Testis (tissue), 3 donors: ENCODE results near the gene CEP43. TPM values are rescaled to one million over a fixed set of nuclear protein-coding genes. Genes with fewer than 3 reads are reported as not detected.

ENCODE experiments used
- DNase-seq: peaks from one replicate; pipeline ENCODE4 v3.0.0-alpha.2; 2019
- H3K27ac ChIP-seq, 2 donors: fragments of 200-600 bp; sonication (generic); one replicate each; pipeline ENCODE4 v1.5.1; 2019
- H3K27me3 ChIP-seq: fragments of 200-600 bp; sonication (generic); one replicate; pipeline ENCODE4 v1.5.1; 2019
- H3K36me3 ChIP-seq: fragments of 200-600 bp; sonication (generic); one replicate; pipeline ENCODE4 v1.5.1; 2017; ENCODE audit warnings: low read depth; ENCODE audit errors: missing control alignments
- H3K4me1 ChIP-seq: fragments of 200-600 bp; sonication (generic); one replicate; pipeline ENCODE4 v1.5.1; 2019
- H3K4me3 ChIP-seq, 2 donors: fragments of 200-600 bp; sonication (generic); one replicate each; pipeline ENCODE4 v1.5.1; 2017 to 2019
- H3K9me3 ChIP-seq: fragments of 200-600 bp; sonication (generic); one replicate; pipeline ENCODE4 v1.5.1; 2017
- POLR2A ChIP-seq: fragments of 450-650 bp; IDR thresholded peaks from one replicate; pipeline ENCODE4 v1.6.1; 2017; ENCODE audit warnings: antibody characterized with exemption, mild to moderate bottlenecking, moderate library complexity
- WGBS, 2 donors: methylation state at CpG; one replicate each; pipeline ENCODE4 v1.1.5; 2018; 5-methylcytosine and 5-hydroxymethylcytosine counted together
- intact Hi-C: fragments of 100-400 bp; cut with DNase I; formaldehyde crosslinking; loops from one replicate; pipeline ENCODE4 v1.15.1; 2023; ENCODE audit warnings: low total_unique reads
- polyA plus RNA-seq: library from polyadenylated mRNA; stranded (reverse); fragments of 350-450 nt; fragmentation: Illumina TruSeq; extraction: RNeasy Lipid Tissue Mini Kit (QIAGEN cat#74804); gene quantifications from one replicate; pipeline ENCODE4 v1.2.3, GENCODE V29; 2014; ENCODE audit warnings: low read depth, low replicate concordance; ENCODE audit not compliant: insufficient read depth
- total RNA-seq, 2 donors: library from RNA; depleted of rRNA; stranded (reverse); fragments of >200 nt; gene quantifications; one replicate each; pipeline ENCODE4 v1.2.3, GENCODE V29; 2016
- TF ChIP-seq, protein P1 (sequence below), 3 experiments: fragments of 450-650 bp in 2 of 3; fragments of 200-600 bp in 1 of 3; sonication (generic) in 1 of 3; IDR thresholded peaks; one replicate each; pipeline ENCODE4 v1.5.1; 2016 to 2019; ENCODE audit warnings: antibody characterized with exemption in 3 of 3, mild to moderate bottlenecking in 2 of 3, moderate library complexity in 1 of 3

CEP43 gene
- total and polyA plus RNA-seq, 3 donors from 2014 or later, result 67.0 to 129 (median 105) TPM

DNA sequence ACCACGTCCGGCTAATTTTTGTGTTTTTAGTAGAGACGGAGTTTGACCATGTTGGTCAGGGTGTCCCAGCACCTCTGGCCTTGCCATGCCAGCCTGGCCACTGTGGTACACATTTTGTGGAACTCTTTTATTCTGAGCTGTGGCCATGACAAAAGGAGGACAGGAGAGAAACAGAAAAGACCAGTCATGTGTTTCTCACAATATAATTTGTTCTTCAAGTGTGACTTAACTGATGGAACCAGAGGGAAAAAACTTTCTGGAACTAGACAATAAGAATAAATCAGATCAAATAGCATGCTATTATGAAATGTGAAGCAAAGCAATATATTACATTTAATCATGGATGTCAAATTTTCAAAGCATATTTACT lies 38.6 kb upstream of the CEP43 start:
- 98 to 99% methylated on average over 3 of the region's 3 CpGs for WGBS, 2 donors
- Histone ChIP-seq H3K4me1 (peaks cover 2% of the 10 kb centered on the region), H3K27me3 (no peaks in the 10 kb centered on the region), H3K36me3 (no peaks in the 10 kb centered on the region), H3K27ac (no peak overlapping the region), H3K4me3 (no peak overlapping the region), H3K9me3 (no peaks in the 10 kb centered on the region)
- TF ChIP-seq, protein P1, sequence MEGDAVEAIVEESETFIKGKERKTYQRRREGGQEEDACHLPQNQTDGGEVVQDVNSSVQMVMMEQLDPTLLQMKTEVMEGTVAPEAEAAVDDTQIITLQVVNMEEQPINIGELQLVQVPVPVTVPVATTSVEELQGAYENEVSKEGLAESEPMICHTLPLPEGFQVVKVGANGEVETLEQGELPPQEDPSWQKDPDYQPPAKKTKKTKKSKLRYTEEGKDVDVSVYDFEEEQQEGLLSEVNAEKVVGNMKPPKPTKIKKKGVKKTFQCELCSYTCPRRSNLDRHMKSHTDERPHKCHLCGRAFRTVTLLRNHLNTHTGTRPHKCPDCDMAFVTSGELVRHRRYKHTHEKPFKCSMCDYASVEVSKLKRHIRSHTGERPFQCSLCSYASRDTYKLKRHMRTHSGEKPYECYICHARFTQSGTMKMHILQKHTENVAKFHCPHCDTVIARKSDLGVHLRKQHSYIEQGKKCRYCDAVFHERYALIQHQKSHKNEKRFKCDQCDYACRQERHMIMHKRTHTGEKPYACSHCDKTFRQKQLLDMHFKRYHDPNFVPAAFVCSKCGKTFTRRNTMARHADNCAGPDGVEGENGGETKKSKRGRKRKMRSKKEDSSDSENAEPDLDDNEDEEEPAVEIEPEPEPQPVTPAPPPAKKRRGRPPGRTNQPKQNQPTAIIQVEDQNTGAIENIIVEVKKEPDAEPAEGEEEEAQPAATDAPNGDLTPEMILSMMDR (IDR thresholded peaks at IDR 0.05), result no peak
- TF ChIP-seq POLR2A, result no peak
- no peak for DNase-seq
- intact Hi-C loops, result no loop called here

DNA sequence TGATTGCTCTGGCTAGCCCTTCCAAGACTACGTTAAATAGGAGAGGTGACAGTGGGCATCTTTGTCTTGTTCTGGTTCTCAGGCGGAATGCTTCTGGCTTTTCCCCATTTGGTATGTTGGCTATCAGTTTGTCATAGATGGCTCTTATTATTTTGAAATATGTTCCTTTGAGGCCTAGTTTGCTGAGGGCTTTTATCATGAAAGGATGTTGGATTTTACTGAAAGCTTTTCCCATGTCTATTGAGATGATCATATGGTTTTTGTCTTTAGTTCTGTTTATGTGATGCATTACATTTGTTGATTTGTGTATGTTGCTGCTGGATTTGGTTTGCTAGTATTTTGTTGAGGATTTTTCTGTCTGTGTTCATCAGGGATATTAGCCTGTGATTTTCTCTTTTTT lies 32.9 kb upstream of the CEP43 start:
- no peaks in the 10 kb centered on the region for H3K9me3 ChIP-seq
- no peaks in the 10 kb centered on the region for H3K4me1 ChIP-seq
- no peak for TF ChIP-seq POLR2A
- TF ChIP-seq, protein P1 (IDR thresholded peaks at IDR 0.05), result no peak
- H3K27me3 ChIP-seq, result no peaks in the 10 kb centered on the region
- DNase-seq, result no peak
- H3K36me3 ChIP-seq, result no peaks in the 10 kb centered on the region
- no peak overlapping the region for H3K27ac ChIP-seq
- intact Hi-C loops, result no loop called here
- WGBS, 2 donors, result 92 to 100% methylated on average over 2 of the region's 2 CpGs
- no peak overlapping the region for H3K4me3 ChIP-seq

DNA sequence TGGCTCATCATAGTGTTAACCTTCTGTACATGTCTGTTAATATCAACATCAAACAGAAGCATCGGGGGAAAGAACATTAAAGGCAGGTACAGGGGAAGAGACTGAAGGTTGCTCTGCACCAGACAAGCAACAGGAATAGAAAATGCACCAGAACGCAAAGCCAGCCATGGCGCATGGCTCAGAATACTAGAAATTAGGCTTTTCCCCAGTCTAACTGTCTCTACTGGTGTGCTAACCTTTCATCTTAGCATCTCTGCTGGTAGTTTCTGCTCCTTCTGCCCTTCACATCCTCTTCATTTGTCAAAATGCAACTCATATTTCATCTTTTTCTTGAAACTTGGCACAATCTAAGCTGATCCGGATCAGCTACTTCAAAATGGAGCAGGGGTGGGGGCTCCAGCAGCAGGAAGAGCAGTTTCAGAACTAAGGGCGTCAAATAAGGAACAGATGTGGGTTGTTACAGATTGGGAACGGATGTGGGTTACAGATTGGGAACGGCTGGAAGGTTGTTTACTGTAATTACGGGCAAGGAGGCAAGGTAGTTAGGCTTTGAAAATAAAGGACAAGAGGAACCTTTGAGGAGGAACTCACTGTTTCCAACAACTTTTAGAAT lies 29.7 kb upstream of the CEP43 start:
- no peaks in the 10 kb centered on the region for H3K36me3 ChIP-seq
- H3K4me1 ChIP-seq, result no peaks in the 10 kb centered on the region
- no peak overlapping the region for H3K4me3 ChIP-seq
- TF ChIP-seq, protein P1 (IDR thresholded peaks at IDR 0.05), result no peak
- no peak for TF ChIP-seq POLR2A
- 75 to 79% methylated on average over 8 of the region's 8 CpGs for WGBS, 2 donors
- H3K27me3 ChIP-seq, result no peaks in the 10 kb centered on the region
- H3K27ac ChIP-seq, result no peak overlapping the region
- intact Hi-C loops, result no loop called here
- no peaks in the 10 kb centered on the region for H3K9me3 ChIP-seq
- DNase-seq, result no peak

DNA sequence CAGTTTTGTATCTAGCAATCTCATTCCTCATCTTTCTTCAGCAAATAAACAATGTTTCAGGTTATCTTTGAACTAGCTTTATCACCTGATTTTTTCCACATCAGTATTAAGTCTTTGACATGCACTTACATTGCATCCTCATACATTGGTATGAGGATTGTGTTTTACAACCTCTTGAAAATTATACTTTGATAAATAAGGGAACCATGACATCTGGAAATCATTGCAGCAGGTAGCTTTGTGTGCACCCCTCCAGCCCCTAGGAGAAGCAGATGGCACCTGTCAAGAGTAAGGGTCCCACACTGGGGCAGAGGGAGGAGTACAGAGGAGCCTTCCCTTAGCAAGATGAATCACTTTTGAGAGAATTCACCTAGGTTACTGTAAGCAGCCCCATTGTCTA lies 29.1 kb upstream of the CEP43 start:
- TF ChIP-seq, protein P1 (IDR thresholded peaks at IDR 0.05), result no peak
- no peak for TF ChIP-seq POLR2A
- H3K36me3 ChIP-seq, result no peaks in the 10 kb centered on the region
- no peaks in the 10 kb centered on the region for H3K27me3 ChIP-seq
- intact Hi-C loops, result no loop called here
- no peak overlapping the region for H3K4me3 ChIP-seq
- no peak for DNase-seq
- H3K9me3 ChIP-seq, result no peaks in the 10 kb centered on the region
- no peaks in the 10 kb centered on the region for H3K4me1 ChIP-seq
- H3K27ac ChIP-seq, result no peak overlapping the region

DNA sequence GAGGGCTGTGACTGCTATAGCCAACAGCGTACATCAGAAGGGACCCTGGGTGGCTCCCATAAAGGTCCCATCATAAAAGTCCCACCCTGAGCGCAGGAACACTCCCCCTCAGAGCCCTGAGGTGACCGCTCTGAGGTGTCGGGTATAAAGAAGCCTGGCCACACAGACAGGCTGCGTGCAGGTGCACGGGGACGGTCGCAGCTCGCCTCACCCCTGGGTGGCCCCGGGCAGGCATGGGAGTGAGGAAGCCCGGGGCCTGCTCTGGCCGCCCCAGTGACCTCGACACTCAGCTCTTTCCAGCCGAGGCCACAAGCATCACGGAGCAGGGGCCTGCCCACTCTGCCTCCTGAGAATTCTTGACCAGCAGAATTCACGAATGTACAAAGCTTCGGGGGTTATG lies 28.4 kb upstream of the CEP43 start:
- H3K4me1 ChIP-seq, result no peaks in the 10 kb centered on the region
- no peak overlapping the region for H3K4me3 ChIP-seq
- H3K27ac ChIP-seq, result no peak overlapping the region
- intact Hi-C loops, result no loop called here
- no peaks in the 10 kb centered on the region for H3K27me3 ChIP-seq
- no peak for DNase-seq
- WGBS, 2 donors, result 90 to 95% methylated on average over 17 of the region's 17 CpGs
- TF ChIP-seq, protein P1 (IDR thresholded peaks at IDR 0.05), result no peak
- no peak for TF ChIP-seq POLR2A
- H3K36me3 ChIP-seq, result no peaks in the 10 kb centered on the region
- no peaks in the 10 kb centered on the region for H3K9me3 ChIP-seq
